Activated CD4-positive, alpha-beta T cell treated with anti-CD3 and anti-CD28 coated beads for 4 hours (primary cell): ENCODE results near the gene FRMD6.
"Not testable (repeated sequence)": the region's sequence is repeated elsewhere in the genome, so short reads cannot be mapped to it uniquely, and the experiment has no call there.

ENCODE experiments used
- DNase-seq, 2 donors: peaks; one replicate each; pipeline ENCODE4 v3.0.0-alpha.2; 2020

The FRMD6 gene

DNA sequence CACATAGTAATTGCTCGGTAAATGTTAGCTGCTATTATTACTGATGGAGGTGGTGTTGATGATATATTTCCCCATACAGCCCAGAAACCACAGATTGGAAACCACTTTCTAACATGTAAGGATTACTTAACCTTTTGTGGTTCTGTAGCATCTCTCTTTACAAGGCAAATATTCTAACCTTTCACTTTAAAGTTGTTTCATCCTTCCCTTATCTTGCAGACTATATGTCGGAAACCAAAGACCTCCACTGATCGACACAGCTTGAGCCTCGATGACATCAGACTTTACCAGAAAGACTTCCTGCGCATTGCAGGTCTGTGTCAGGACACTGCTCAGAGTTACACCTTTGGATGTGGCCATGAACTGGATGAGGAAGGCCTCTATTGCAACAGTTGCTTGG lies 75.8 kb downstream of the FRMD6 start:
- DNase-seq: no peak

DNA sequence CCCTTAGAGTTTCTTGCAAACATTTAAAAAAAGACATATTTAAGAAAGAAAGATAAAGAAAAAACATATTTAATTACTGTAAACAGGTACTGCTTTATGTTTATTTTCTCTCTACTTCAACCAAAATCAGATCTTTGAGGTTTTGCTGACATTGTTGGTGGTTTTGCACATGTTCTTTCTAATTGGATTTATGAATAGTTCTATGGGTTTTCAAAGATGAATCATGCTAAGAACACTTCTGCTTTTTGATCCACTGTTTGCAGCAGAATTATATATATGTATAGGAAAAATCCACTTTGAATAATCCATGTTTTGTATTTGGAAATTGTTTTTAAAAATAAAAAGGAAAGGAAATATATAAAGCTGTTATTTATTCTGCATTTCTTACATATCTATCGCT lies 78.4 kb downstream of the FRMD6 start:
- no peak for DNase-seq

DNA sequence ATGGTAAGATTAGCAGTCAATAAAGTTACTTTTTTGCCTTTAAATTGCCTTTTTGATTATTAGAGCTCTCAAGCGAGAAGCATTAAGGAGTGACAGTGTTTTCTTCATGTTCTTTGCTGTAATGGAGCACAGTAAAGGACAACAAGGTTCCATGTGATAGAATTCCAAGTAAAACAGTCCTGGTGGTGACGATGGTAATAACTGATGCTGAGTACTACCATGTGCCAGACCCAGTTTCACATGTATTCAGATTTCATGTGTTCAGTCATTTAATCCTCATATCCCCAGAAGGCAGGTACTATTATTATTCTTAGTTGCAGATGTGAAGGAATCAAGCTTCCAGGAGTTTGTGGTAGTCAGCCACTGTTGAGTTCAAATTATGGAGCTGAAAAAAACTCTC lies 79.0 kb downstream of the FRMD6 start:
- DNase-seq: no peak

DNA sequence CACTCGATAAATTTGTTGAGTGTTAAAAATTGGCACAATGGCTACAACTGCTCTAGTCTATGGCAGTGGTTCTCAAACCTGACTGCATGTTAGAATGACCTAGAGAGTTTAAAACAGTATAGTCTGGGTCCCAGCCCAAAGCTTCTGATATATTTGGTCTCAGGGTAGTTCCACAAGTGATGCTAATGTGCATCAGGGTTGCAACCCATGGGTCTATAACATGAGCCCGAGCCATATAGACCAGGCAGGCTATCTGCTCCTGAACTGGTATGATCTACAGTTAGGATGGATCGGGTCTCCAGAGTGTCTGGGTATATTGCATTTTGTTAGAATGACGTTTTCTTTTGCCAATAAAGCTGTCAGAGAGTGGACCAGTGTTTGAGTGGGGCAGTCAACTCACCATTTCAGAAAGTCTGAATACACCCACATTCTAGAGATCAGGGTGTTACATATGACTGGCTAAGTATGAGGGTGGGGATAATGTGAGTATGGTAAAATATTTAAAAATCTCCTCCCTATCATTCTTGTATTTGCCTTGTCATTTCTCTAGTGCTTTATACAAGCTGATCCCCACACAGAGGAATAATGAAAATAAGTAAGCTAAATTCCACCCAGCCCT lies 80.9 kb downstream of the FRMD6 start:
- no peak for DNase-seq

DNA sequence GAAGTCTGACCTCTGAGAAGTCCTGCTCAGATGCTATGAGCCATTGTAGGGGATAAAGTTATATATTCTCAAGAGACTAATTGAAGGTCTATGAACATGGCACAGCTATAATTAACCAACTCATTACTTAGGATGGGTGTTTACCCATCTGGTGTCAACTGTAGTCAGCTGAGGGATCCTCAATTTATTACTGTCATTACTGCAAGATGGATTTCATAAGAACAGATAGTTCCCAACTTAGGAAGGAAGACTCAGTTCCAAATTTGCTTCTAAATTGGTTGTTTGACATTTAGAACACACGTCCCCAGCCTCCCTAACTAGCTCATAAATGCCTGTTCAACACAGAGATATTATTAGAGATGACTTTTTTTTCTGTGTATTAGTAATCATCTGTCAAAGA lies 81.4 kb downstream of the FRMD6 start:
- DNase-seq: no peak

DNA sequence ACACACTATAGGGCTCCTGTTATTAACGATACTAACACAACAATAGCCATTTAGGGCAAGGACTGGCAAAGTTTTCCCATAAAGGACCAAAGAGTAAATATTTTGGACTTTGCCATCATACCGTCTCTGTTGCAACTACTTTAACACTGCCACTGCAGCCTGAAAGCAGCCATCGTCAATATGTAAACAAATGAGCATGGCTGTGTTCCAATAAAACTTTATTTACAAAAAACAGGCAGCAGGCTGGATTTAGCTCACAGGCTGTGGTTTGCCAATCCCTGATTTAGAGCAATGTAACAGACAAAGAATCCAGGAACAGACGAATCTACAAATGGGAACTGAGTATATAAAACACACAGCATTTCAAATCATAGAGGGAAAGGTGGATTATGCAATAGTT lies 84.1 kb downstream of the FRMD6 start:
- DNase-seq: no peak

DNA sequence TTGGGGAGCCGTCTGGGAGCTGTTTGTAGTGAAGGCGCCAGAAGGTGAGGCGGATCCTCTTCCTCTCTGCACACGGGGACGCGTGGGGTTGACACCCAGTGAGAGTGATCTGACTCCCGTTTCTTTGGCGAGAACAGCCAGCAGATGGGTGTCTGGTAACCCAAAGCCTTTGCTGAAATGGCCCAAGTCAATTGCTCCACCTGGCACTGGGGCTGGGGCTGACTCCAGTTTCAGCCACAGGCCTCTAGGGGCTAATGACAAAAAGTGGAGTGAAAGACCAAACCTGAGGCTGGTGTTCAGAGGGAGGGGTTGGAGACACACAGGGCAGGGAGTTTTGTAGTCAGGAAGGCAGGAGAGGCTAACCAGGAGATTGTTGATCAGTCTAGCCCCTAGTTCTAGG lies 87.0 kb downstream of the FRMD6 start:
- no peak for DNase-seq

DNA sequence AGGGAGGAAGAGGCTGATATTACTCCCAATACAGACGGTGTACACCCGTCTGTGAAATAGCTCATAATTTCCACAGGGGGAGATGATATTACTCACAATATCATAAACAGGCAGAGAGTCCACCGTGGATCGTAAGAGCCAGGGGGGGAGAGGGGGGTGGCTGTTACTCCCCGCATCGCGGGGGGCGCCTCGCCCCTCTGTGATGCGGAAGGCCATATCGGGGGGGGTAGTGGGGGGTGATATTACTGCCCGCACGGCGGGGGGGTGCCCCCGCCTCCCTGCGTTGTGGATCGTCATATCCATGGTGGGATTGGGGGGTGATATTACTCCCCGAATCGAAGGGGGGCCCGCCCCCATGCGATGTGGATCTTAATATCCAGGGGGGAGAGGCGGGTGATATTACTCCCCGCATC lies 91.9 kb downstream of the FRMD6 start:
- DNase-seq: no peak

DNA sequence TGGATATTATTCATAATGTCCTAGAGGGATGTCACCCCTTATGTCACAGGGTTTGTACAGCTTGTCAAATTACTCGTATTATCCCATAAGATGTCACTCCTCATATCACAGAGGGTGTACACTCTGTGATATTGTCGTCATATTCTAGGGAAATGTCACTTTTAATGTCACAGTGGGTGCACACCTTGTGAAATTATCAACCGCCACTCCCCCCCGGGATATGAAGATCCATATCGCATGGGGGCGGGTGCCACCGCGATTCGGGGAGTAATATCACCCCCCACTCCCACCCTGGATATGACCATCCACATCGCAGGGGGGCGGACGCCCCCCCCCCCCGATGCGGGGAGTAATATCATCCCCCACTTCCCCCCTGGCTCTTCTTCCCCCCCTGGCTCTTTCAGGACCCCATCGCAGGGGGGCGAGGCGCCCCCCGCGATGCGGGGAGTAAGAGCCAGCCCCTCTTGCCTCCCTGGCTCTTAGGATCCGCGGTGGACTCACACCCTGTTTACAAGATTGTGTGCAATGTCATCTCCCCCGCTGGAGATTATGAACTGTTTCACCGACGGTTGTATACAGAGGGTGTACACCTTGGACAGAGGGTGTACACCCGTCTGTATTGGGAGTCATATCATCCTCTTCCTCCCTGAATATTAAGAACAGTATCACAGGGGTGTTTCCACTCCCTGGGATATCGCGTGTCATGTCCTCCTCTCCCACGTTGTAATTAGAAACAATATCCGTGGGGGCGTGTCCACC lies 92.8 kb downstream of the FRMD6 start:
- no peak for DNase-seq

DNA sequence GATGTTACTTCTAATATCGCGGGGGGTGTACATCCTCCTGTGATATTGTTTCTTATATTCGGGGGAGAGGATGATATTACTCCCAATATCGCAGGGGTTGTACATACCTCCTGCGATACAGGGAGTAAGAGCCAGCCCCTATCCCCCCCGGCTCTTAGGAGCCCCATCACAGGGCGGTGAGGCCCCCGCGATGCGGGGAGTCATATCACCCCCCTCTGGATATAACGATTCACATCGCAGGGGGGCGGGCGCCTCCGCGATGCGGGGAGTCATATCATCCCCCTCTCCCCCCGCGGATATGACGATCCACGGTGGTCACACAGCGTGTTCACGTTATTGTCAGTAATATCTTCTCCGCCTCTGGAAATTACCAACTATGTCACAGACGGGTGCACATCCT lies 95.1 kb downstream of the FRMD6 start:
- not testable (repeated sequence) for DNase-seq

DNA sequence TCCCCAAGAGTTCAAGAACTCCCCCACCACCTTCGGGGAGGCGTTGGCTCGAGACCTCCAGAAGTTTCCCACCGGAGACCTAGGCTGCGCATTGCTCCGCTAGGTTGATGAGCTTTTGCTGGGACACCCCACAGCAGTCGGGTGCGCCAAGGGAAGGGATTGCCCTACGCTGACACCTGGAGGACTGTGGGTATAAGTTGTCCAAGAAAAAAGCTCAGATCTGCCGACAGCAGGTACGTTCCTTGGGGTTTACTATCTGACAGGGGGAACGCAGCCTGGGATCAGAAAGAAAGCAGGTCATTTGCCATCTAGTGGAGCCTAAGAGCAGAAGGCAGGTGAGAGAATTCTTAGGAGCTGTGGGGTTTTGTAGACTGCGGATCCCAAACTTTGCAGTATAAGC lies 98.8 kb downstream of the FRMD6 start:
- DNase-seq: no peak

DNA sequence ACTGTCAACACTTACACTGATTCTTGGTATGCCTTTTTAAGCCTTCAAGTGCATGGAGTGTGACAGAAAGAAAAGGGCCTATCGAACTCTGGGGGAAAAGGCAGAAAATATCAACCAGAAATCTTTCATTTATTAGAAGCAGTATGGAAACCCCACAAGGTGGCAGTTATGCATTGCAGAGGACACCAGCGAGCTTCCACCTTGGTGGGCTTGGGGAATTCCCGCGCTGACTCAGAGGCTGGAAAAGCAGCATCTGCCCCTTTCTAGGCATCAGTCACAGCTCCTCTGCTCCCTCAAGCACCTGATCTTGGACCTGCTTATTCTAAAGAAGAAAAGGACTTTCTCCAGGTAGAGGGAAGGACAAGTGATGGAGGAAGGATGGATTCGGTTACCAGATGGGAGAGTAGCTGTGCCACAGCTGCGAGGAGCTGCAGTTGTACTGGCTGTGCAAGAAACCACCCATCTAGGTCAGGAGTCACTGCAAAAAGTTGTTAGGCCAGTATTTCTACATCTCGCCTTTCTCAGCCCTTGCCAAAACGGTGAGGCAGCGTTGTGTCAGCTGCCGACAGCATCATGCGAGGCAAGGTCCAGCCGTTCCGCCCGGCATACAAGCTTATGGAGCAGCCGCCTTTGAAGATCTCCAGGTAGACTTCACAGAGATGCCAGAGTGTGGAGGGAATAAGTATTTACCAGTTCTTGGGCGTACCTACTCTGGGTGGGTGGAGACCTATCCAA lies 100.1 kb downstream of the FRMD6 start:
- DNase-seq: peak in 1 of 2 donors; percentile 32

DNA sequence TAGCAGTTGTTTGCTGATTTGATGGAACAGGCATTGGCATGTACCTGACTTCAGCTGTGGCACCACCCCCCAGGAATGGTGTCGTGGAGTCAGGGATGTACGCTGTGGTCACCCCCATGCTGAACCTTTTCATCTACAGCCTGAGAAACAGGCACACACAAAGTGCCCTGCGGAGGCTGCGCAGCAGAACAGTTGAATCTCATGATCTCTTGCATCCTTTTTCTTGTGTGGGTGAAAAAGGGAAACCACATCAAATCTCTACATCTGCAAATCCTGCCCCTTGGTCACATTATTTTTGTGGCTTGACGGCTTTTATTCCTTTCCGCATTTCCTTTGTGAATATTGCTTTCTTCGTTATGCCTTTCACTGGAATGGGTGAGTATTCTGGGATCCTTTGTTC lies 106.0 kb downstream of the FRMD6 start:
- DNase-seq: not testable (repeated sequence)

DNA sequence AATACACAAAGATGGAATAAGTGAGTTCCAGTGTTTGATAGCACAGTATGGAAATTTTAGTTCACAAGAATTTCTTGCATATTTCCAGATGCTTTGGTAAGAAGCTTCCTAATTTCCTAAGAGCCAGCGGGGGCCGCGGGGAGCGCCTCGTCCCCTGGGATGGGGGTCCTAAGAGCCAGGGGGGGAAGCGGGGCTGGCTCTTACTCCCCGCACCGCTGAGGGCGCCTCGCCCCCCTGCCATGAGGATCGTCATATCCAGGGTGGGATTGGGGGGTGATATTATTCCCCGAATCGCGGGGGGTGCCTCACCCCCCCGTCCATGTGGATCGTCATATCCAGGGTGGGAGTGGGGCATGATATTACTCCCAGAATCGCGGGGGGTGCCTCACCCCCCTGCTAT lies 108.2 kb downstream of the FRMD6 start:
- no peak for DNase-seq

DNA sequence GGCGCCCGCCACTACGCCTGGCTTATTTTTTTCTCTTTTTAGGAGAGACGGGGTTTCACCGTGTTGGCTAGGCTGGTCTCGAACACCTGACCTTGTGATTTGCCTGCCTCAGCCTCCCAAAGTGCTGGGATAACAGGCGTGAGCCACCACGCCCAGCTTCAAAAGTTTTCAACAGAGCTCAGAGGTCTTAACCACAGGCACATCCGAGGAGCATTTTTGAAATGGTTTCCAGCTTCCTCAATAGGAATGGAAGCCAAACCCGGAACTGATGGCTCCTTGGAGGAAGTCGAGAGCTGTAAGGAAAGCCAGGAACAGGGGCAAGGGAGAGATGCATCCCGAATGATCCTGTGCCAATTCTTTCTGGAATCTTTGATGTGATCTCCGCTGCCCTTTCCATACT lies 114.0 kb downstream of the FRMD6 start:
- not testable (repeated sequence) for DNase-seq

DNA sequence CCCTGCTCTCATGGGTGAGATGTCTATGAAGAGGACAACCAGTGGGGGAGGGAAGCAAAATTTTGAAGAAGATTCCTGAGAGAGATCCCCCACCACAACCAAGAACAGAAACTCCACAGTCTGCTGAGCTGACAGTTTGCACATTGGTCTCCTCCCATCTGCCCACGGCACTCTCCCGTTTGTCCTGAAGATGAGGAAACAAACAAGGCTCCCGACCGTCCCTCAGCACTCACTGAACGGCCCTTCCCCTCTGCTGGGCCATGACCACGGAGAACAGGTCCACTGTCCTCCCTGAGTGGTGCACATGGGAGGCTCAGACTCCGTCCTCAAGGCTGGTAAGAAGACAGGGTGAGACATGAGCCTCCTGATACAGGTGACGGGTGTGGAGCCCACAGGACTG lies 114.9 kb downstream of the FRMD6 start:
- not testable (repeated sequence) for DNase-seq

DNA sequence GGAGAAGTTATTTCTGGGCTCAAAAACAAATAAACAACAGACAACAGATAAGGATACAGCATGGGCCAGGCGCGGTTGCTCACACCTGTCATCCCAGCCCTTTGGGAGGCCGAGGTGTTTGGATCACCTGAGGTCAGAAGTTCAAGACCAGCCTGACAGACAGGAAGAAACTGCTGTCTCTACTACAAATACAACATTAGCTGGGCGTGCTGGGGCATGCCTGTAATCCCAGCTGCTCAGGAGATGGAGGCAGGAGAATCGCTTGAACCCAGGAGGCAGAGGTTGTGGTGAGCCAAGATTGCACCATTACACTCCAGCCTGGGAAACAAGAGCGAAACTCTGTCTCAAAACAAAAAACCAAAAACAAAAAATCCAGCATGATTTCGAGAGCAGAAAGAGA lies 117.6 kb downstream of the FRMD6 start:
- DNase-seq: not testable (repeated sequence)

DNA sequence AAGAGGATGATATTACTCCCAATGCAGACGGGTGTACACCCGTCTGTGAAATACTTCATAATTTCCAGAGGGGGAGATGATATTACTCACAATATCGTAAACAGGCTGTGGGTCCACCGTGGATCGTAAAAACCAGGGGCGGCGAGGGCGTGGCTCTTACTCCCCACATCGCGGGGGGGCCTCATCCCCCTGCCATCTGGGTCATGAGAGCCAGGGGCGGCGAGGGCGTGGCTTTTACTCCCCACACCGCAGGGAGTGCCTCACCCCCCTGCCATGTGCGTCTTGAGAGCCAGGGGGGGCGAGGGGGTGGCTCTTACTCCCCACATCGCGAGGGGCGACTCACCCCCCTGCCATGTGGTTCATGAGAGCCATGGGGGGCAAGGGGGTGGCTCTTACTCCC lies 122.5 kb downstream of the FRMD6 start:
- no peak for DNase-seq

DNA sequence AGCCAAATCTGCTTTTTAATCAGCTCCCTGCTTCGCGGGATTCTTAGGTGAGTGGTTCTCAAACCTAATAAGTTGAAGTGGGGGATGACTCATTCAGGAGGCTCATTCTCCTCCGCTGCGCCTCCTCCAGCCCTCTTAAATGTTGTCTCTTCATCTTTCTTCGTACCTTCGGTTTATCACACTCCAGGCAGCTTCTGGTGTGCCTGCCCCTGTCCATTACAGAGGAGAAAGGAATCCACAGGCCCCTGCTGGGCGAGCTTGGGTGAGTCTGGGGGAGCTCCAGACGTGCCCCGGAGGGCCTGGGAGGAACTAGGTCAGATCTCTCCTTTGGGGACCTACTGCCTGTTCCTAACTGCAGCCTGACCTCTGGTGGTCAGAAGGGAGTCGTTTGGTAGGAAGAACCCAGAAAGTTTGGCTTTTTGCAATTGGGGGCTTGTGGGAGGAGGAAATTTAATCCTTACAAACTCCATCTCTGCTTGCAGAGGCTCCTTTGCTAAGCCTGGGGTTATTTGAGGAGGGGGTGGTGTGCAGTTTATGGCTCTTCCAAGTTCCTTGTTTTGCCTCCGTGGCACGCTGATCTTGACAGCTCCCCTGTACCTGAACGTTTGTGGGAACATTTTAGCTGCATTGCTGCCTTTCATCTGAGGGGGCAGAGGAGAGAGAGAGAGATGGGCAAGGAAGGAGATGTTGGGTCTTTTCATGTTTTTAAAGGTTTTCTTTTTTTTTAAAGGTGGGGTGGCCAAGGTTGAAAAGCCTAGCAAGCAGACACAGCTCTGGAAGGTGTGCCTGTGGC lies 124.6 kb downstream of the FRMD6 start:
- peak in 1 of 2 donors; percentile 17 for DNase-seq

DNA sequence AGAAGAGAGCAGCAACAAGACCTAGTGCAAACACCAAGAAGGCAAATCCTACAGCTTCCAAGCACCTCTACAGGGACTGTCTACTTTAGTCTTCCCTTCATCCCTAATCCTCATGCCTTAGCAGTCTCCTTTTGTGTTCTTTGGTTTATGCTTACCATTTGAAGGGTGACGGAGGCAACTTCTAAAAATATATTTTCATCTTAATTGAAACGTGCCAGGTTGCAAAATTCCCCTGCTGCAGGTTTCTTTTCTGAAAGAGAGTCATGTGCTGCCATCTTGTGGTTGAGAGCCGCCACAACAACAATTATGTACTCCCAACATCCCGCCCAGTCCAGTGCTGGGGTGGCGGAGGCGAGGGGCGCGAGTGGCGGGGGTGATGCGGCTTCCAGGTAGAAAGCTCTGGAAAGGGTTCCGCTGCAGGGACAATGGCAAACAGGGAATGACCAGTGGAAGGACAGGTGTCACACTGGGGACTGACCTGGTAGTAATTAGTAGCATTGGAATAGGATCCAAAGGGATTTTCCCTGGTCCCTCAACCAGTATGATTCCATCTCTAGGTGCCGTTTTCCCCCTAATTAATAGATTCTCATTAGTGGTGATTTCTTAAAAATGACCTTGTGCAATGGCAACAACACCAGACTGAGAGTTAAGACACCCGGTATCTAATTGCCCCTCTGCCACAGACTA lies 128.4 kb downstream of the FRMD6 start:
- peak; percentile 56 to 76 for DNase-seq
